ENCODE results near the gene SNX25. TPM values are rescaled to one million over a fixed set of nuclear protein-coding genes. Genes with fewer than 3 reads are reported as not detected.

Gene SNX25
- total and polyA plus RNA-seq, 8 donors, result 2.6 to 36.8 (median 8.3) TPM

DNA sequence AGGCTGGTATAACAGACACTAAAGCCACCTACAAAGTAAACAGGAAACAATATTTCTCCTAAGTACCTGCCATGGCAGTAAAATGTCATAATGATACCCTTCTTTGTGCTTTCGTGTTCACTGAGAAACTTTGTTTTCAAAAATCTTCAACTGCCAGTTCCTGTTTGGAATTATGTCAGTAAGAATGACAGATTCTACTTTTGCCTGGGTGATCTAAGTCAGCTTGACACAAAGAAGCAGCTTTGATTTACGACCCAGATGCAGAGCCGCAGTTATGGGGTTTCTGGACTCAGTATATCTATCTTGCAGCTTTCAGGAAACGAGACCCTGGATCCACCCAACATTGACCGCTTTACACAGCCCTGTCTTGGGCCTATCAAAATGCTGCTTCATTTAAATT lies 71.2 kb downstream of the SNX25 start:
- peaks cover 0 to 9% (median 1%) of the 10 kb centered on the region in 4 donors for H3K36me3 ChIP-seq
- WGBS, 5 donors, result 71 to 78% (median 76%) methylated on average over 5 of the region's 5 CpGs
- H3K27me3 ChIP-seq, result no peaks in the 10 kb centered on the region
- no peaks in the 10 kb centered on the region for H3K9me3 ChIP-seq
- no peaks in the 10 kb centered on the region for H3K4me1 ChIP-seq
- intact Hi-C loops (cut with DNase I; ENCODE audit: low total_unique reads), result no loop called here
- no peak for DNase-seq
- H3K27ac ChIP-seq, result no peak overlapping the region
- no peak for TF ChIP-seq EP300 (IDR thresholded peaks at IDR 0.05)
- TF ChIP-seq, protein P1, sequence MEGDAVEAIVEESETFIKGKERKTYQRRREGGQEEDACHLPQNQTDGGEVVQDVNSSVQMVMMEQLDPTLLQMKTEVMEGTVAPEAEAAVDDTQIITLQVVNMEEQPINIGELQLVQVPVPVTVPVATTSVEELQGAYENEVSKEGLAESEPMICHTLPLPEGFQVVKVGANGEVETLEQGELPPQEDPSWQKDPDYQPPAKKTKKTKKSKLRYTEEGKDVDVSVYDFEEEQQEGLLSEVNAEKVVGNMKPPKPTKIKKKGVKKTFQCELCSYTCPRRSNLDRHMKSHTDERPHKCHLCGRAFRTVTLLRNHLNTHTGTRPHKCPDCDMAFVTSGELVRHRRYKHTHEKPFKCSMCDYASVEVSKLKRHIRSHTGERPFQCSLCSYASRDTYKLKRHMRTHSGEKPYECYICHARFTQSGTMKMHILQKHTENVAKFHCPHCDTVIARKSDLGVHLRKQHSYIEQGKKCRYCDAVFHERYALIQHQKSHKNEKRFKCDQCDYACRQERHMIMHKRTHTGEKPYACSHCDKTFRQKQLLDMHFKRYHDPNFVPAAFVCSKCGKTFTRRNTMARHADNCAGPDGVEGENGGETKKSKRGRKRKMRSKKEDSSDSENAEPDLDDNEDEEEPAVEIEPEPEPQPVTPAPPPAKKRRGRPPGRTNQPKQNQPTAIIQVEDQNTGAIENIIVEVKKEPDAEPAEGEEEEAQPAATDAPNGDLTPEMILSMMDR (IDR thresholded peaks at IDR 0.05), result no peak
- no peak for TF ChIP-seq POLR2AphosphoS5 (IDR thresholded peaks at IDR 0.05)
- TF ChIP-seq POLR2A (IDR thresholded peaks at IDR 0.05), result no peak
- H3K4me3 ChIP-seq, result no peak overlapping the region

DNA sequence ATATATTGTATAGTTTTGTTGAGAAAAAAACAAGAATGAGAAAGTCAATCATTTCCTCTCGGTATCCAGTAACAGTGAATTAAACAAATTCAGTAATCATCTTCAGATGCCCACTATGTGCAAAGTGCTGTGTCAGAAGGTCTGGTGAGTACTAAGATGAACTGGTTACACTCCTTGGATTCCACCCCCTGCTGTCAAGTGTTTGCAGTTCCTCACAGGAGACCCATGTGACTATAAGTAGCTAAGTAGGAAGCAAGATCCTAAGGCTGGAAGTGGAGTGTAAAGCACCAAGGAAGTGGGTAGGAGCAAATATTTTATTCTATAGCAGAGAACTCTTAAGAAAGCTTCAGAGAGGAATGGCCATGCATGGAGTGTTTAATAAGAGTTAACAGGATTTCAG lies 73.6 kb downstream of the SNX25 start:
- Histone ChIP-seq H3K4me1 (no peaks in the 10 kb centered on the region), H3K9me3 (no peaks in the 10 kb centered on the region), H3K4me3 (no peak overlapping the region), H3K36me3 (peaks cover 0 to 9% (median 3%) of the 10 kb centered on the region in 4 donors), H3K27me3 (no peaks in the 10 kb centered on the region), H3K27ac (no peak overlapping the region)
- DNase-seq, result no peak
- 97 to 100% (median 100%) methylated on average over 1 of the region's 1 CpG for WGBS, 5 donors
- no peak for TF ChIP-seq POLR2AphosphoS5 (IDR thresholded peaks at IDR 0.05)
- no peak for TF ChIP-seq POLR2A (IDR thresholded peaks at IDR 0.05)
- TF ChIP-seq, protein P1 (IDR thresholded peaks at IDR 0.05), result no peak
- TF ChIP-seq EP300 (IDR thresholded peaks at IDR 0.05), result no peak
- intact Hi-C loops (cut with DNase I; ENCODE audit: low total_unique reads), result no loop called here

DNA sequence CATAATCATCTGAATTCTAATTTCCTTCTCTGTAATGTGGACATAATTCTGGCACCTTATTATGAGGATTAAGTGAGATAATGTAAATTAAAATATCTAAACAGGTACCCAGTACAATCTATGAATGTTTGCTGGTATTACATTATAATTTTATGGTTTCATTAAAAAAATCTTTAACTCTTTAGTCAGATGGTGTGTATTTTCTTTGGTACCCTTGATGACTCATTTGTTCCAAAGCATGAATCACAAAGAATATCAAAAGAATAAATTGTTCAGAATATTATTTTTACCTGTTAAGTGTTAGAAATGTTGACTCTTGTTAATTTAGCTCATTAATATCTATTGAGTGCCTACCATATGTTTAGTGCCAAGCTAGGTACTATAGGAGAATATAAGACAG lies 74.3 kb downstream of the SNX25 start:
- H3K4me3 ChIP-seq, result no peak overlapping the region
- intact Hi-C loops (cut with DNase I; ENCODE audit: low total_unique reads), result no loop called here
- no peak for DNase-seq
- no peaks in the 10 kb centered on the region for H3K27me3 ChIP-seq
- H3K27ac ChIP-seq, result no peak overlapping the region
- no peaks in the 10 kb centered on the region for H3K4me1 ChIP-seq
- no peaks in the 10 kb centered on the region for H3K9me3 ChIP-seq
- no peak for TF ChIP-seq POLR2A (IDR thresholded peaks at IDR 0.05)
- no peak for TF ChIP-seq EP300 (IDR thresholded peaks at IDR 0.05)
- TF ChIP-seq, protein P1 (IDR thresholded peaks at IDR 0.05), result no peak
- TF ChIP-seq POLR2AphosphoS5 (IDR thresholded peaks at IDR 0.05), result no peak
- H3K36me3 ChIP-seq, result peaks cover 2 to 12% (median 4%) of the 10 kb centered on the region in 4 donors

DNA sequence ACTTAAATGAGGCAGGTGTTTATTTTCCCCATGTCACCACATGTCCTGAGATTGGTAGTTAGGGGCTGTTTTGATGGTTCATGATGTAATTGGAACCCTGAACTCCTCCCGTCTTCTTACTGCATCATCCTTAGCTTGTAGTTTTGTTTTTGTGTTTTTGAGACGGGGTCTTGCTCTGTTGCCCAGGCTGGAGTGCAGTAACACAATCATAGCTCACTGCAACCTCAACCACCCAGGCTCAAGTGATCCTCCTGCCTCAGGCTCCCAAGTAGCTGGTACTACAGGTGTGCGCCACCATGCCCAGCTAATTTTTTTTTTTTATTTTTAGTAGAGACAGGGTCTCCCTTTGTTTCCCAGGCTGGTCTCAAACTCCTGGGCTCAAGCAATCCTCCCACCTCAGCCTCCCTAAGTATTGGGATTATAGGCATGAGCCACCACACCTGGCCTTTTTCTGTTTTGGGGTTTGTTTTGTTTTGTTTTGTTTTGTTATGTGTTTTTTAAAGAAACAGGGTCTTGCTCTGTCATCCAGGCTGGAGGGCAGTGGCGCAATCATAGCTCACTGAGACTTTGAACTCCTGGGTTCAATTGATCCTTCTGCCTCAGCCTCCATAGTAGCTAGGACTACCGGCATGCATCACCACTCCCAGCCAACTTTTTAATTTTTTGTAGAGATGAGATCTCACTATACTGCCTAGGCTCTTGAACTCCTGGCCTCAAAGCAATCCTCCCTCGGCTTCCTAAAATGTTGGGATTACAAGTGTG lies 76.4 kb downstream of the SNX25 start:
- Histone ChIP-seq H3K9me3 (no peaks in the 10 kb centered on the region), H3K36me3 (peaks cover 2 to 28% (median 20%) of the 10 kb centered on the region in 4 donors), H3K27ac (no peak overlapping the region), H3K4me1 (no peaks in the 10 kb centered on the region), H3K27me3 (no peaks in the 10 kb centered on the region), H3K4me3 (no peak overlapping the region)
- TF ChIP-seq POLR2AphosphoS5 (IDR thresholded peaks at IDR 0.05) (no peak), EP300 (IDR thresholded peaks at IDR 0.05) (no peak), POLR2A (IDR thresholded peaks at IDR 0.05) (no peak)
- TF ChIP-seq, protein P1 (IDR thresholded peaks at IDR 0.05), result no peak
- DNase-seq, result no peak
- 89 to 99% (median 97%) methylated on average over 6 of the region's 6 CpGs for WGBS, 5 donors
- intact Hi-C loops (cut with DNase I; ENCODE audit: low total_unique reads), result no loop called here

Data from stomach (tissue), 9 donors.